Fibroblast of lung (primary cell): ENCODE measurements around the gene SOSTDC1. TPM values are rescaled to one million over a fixed set of nuclear protein-coding genes. Genes with fewer than 3 reads are reported as not detected.

Experiments used
- DNase-seq, 2 donors: peaks; one replicate each; pipeline versions ENCODE4 v3.0.0 to v3.0.0-alpha.2; 2010; ENCODE audit warnings: low read depth in 2 of 2
- H2AFZ ChIP-seq: 2 replicates; pipeline ENCODE4 v1.5.1; 2012; ENCODE audit warnings: low read length, control low read depth, inconsistent platforms
- H3K27ac ChIP-seq: 2 replicates; pipeline ENCODE4 v1.5.1; 2011; ENCODE audit warnings: low read length, control low read depth; ENCODE audit not compliant: insufficient read depth
- H3K27me3 ChIP-seq: 2 replicates; pipeline ENCODE4 v1.5.1; 2011; ENCODE audit warnings: mild to moderate bottlenecking, low read length; ENCODE audit not compliant: control insufficient read depth, insufficient read depth
- H3K36me3 ChIP-seq: 2 replicates; pipeline ENCODE4 v1.5.1; 2011; ENCODE audit warnings: low read length; ENCODE audit not compliant: control insufficient read depth, insufficient read depth
- H3K4me1 ChIP-seq: 2 replicates; pipeline ENCODE4 v1.5.1; 2011; ENCODE audit warnings: low read length; ENCODE audit not compliant: control insufficient read depth, insufficient read depth; ENCODE audit errors: extremely low read depth
- H3K4me2 ChIP-seq: 2 replicates; pipeline ENCODE4 v1.5.1; 2011; ENCODE audit warnings: low read length, control low read depth; ENCODE audit not compliant: insufficient read depth; ENCODE audit errors: extremely low read depth
- H3K4me3 ChIP-seq, 4 experiments: fragments of 200-600 bp in 1 of 4; sonication (generic) in 1 of 4; replicated peaks in 1 of 4; 2 replicates each; pipeline ENCODE4 v1.5.1; 2011 to 2016; ENCODE audit warnings: low read length in 4 of 4, low read depth in 3 of 4, mild to moderate bottlenecking in 3 of 4, control low read depth in 2 of 4, inconsistent platforms in 1 of 4, mixed read lengths in 1 of 4; ENCODE audit not compliant: insufficient read depth in 1 of 4; ENCODE audit errors: control extremely low read depth in 1 of 4
- H3K79me2 ChIP-seq: 2 replicates; pipeline ENCODE4 v1.5.1; 2012; ENCODE audit warnings: mild to moderate bottlenecking, low read length, inconsistent platforms; ENCODE audit not compliant: control insufficient read depth, insufficient read depth
- H3K9ac ChIP-seq: 2 replicates; pipeline ENCODE4 v1.5.1; 2011; ENCODE audit warnings: mild to moderate bottlenecking, low read length, control low read depth; ENCODE audit not compliant: insufficient read depth
- H3K9me3 ChIP-seq: 2 replicates; pipeline ENCODE4 v1.5.1; 2012; ENCODE audit warnings: low read depth, low read length; ENCODE audit not compliant: control insufficient read depth, insufficient read depth
- H4K20me1 ChIP-seq: 2 replicates; pipeline ENCODE4 v1.5.1; 2011; ENCODE audit warnings: low read length; ENCODE audit not compliant: control insufficient read depth, insufficient read depth; ENCODE audit errors: extremely low read depth
- EZH2 ChIP-seq: IDR thresholded peaks from 2 replicates; pipeline ENCODE4 v1.5.1; 2012; ENCODE audit warnings: low read length, control low read depth, mild to moderate bottlenecking; ENCODE audit errors: missing control alignments
- polyA minus RNA-seq: library from RNA; depleted of rRNA, polyadenylated mRNA; stranded (reverse); fragments of >200 nt; gene quantifications from 2 replicates; pipeline ENCODE4 v1.2.3, GENCODE V29; 2011; ENCODE audit warnings: low replicate concordance
- polyA plus RNA-seq, 2 donors: library from polyadenylated mRNA; depleted of rRNA in 1 of 2; stranded (reverse) in 1 of 2; unstranded in 1 of 2; fragments of >200 nt; gene quantifications; 2 replicates each; pipeline ENCODE4 v1.2.1, GENCODE V29; 2011 to 2012; ENCODE audit warnings: missing spikeins in 1 of 2
- total RNA-seq: library from RNA; depleted of rRNA; stranded (reverse); fragments of >200 nt; gene quantifications from 2 replicates; pipeline ENCODE4 v1.2.1, GENCODE V29; 2014
- TF ChIP-seq, protein P1 (sequence below), 2 donors: IDR thresholded peaks in 1 of 2; conservative IDR thresholded peaks in 1 of 2; 1 replicate in 1 of 2; 2 replicates in 1 of 2; pipeline ENCODE4 v1.5.1; 2011 to 2012; ENCODE audit warnings: low read length in 2 of 2, control low read depth in 1 of 2, inconsistent platforms in 1 of 2, low read depth in 1 of 2, mild to moderate bottlenecking in 1 of 2

The SOSTDC1 gene, protein sequence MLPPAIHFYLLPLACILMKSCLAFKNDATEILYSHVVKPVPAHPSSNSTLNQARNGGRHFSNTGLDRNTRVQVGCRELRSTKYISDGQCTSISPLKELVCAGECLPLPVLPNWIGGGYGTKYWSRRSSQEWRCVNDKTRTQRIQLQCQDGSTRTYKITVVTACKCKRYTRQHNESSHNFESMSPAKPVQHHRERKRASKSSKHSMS
- total RNA-seq (under 0.01 TPM in 1 of 2 replicates, not detected in the other), polyA plus RNA-seq (0.05 and 0.07 TPM in 2 replicates), polyA minus RNA-seq (not detected in 2 replicates)
- 0.07 TPM in 1 of 2 replicates, not detected in the other for polyA plus RNA-seq (2012)

DNA sequence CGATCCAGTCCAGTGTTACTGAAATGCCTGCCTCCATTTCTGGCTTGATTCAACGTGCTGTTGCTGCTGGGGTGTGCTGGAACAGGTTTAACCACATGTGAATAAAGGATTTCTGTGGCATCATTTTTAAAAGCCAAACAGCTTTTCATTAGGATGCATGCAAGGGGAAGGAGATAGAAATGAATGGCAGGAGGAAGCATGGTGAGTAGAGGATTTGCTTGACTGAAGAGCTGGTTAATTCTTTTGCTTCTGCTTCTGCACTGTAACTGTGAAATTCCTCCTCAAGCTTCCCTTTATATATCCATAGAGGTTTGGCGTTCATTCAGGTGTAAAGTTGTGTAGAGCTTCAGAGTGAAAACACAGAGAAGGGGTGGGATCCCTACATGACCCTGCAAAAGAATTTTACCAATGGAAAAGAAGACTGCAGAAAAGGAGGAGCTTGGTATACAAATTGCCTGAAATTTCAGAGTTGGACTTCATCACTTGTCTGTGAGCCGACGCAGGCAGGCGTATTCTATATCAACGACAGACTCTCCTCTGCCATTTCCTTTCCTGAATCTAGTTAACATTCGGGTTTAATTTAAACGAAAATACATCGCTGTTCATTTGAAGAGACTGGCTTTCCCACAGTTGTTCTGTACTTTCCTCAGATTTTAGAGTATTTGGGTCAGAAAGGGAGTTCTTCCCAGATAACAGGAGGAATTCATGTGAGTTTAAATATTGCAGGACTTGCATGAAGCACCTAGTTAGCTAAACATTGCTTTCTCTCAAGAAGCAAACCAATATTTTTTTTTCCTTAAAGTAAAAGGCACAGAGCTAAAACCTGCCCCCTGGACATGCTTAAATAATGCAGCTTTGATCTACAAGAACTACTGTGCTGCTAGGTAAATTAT, at the start of gene SOSTDC1:
SOSTDC1 (minus strand) TSS at position 270 of the 893 bp plus-strand sequence; CDS start at position 200, 70 bp downstream.
- Histone ChIP-seq H3K4me2 (peak within 1 kb of the TSS; percentile 85), H3K27ac (no peak within 1 kb of the TSS), H3K4me3 (peak within 1 kb of the TSS in 2 of 4 experiments; percentile 14 to 57), H3K4me1 (no peaks in the 10 kb centered on the region), H4K20me1 (no peaks in the 10 kb centered on the region), H2AFZ (peak within 1 kb of the TSS; percentile 35), H3K79me2 (no peaks in the 10 kb centered on the region), H3K36me3 (no peaks in the 10 kb centered on the region), H3K9me3 (no peaks in the 10 kb centered on the region), H3K27me3 (no peaks in the 10 kb centered on the region), H3K9ac (no peak within 1 kb of the TSS)
- TF ChIP-seq EZH2, result no peak
- peak; percentile 24 to 37 for DNase-seq

DNA sequence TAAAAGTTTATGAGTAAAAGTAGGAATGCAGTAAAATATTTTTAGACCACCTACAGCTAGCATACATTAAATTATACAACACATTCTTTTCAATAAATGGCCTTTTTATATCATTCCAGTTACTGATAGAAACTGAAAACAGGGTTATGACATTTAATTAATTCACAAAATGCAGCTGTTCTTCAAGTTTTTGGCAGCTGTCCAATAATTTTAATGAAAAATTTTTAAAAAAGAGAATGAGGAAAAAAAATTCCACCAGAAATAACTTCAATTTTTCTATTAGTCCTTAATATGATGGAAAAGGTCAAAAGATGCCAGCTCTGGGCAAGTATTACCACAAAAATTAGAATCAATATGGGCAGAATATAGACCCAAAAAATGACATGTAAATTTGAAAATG, 49.2 kb upstream of the SOSTDC1 start:
- Histone ChIP-seq H3K79me2 (no peaks in the 10 kb centered on the region), H3K4me1 (no peaks in the 10 kb centered on the region), H2AFZ (no peak overlapping the region), H3K27me3 (no peaks in the 10 kb centered on the region), H3K9me3 (no peaks in the 10 kb centered on the region), H3K9ac (no peak overlapping the region), H3K4me3 (no peak overlapping the region), H3K27ac (no peak overlapping the region), H4K20me1 (no peaks in the 10 kb centered on the region), H3K4me2 (no peak overlapping the region), H3K36me3 (no peaks in the 10 kb centered on the region)
- TF ChIP-seq EZH2, result no peak
- TF ChIP-seq, protein P1, sequence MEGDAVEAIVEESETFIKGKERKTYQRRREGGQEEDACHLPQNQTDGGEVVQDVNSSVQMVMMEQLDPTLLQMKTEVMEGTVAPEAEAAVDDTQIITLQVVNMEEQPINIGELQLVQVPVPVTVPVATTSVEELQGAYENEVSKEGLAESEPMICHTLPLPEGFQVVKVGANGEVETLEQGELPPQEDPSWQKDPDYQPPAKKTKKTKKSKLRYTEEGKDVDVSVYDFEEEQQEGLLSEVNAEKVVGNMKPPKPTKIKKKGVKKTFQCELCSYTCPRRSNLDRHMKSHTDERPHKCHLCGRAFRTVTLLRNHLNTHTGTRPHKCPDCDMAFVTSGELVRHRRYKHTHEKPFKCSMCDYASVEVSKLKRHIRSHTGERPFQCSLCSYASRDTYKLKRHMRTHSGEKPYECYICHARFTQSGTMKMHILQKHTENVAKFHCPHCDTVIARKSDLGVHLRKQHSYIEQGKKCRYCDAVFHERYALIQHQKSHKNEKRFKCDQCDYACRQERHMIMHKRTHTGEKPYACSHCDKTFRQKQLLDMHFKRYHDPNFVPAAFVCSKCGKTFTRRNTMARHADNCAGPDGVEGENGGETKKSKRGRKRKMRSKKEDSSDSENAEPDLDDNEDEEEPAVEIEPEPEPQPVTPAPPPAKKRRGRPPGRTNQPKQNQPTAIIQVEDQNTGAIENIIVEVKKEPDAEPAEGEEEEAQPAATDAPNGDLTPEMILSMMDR (conservative IDR thresholded peaks at IDR 0.05 in 1 of 2, IDR thresholded peaks at IDR 0.05 in 1 of 2; ENCODE audit: low read depth in 1 of 2, low read length in 2 of 2), result no peak
- DNase-seq, result no peak

GRCh38 chr7:16514271-16514670, 48.7 kb upstream of the SOSTDC1 start:
- no peak overlapping the region for H3K4me2 ChIP-seq

More at GRCh38 chr7:16514271-16514670, 48.7 kb upstream of the SOSTDC1 start:
- TF ChIP-seq, protein P1 (conservative IDR thresholded peaks at IDR 0.05 in 1 of 2, IDR thresholded peaks at IDR 0.05 in 1 of 2; ENCODE audit: low read depth in 1 of 2, low read length in 2 of 2), result no peak
- no peak for TF ChIP-seq EZH2
- no peaks in the 10 kb centered on the region for H3K9me3 ChIP-seq
- H3K4me3 ChIP-seq, result no peak overlapping the region
- no peaks in the 10 kb centered on the region for H4K20me1 ChIP-seq
- H3K79me2 ChIP-seq, result no peaks in the 10 kb centered on the region
- no peak for DNase-seq
- H2AFZ ChIP-seq, result no peak overlapping the region
- H3K36me3 ChIP-seq, result no peaks in the 10 kb centered on the region
- no peaks in the 10 kb centered on the region for H3K4me1 ChIP-seq
- H3K27ac ChIP-seq, result no peak overlapping the region
- H3K9ac ChIP-seq, result no peak overlapping the region
- H3K27me3 ChIP-seq, result no peaks in the 10 kb centered on the region
